RWPE2 (cell line): ENCODE measurements around the gene PTGDS.

Experiments used
- ATAC-seq: fragments of 200-7000 bp; cut with Tn5 transposase; 3 replicates; pipeline ENCODE4 v1.9.1; 2021; ENCODE audit warnings: low read depth
- DNase-seq: peaks from one replicate; pipeline ENCODE4 v3.0.0-alpha.2; 2020; ENCODE audit warnings: low spot score
- H3K27ac ChIP-seq: fragments of 450-650 bp; 2 replicates; pipeline ENCODE4 v1.5.1; 2017; ENCODE audit warnings: mild to moderate bottlenecking; ENCODE audit not compliant: poor library complexity, severe bottlenecking
- H3K27me3 ChIP-seq: fragments of 250-450 bp; sonication (Bioruptor Pico); 2 replicates; pipeline ENCODE4 v1.5.1; 2021; ENCODE audit warnings: mild to moderate bottlenecking, moderate library complexity; ENCODE audit not compliant: insufficient read depth, poor library complexity, severe bottlenecking
- H3K36me3 ChIP-seq: fragments of 250-450 bp; sonication (Bioruptor Pico); 2 replicates; pipeline ENCODE4 v1.5.1; 2020; ENCODE audit warnings: low read depth, mild to moderate bottlenecking, moderate library complexity
- H3K4me1 ChIP-seq: fragments of 250-450 bp; sonication (Bioruptor Pico); 2 replicates; pipeline ENCODE4 v1.5.1; 2021; ENCODE audit warnings: mild to moderate bottlenecking, moderate library complexity; ENCODE audit not compliant: insufficient read depth, poor library complexity, severe bottlenecking
- H3K4me3 ChIP-seq: fragments of 250-450 bp; sonication (Bioruptor Pico); 2 replicates; pipeline ENCODE4 v1.5.1; 2021; ENCODE audit warnings: mild to moderate bottlenecking, moderate library complexity; ENCODE audit not compliant: severe bottlenecking
- H3K9me3 ChIP-seq: fragments of 250-450 bp; sonication (Bioruptor Pico); 2 replicates; pipeline ENCODE4 v1.5.1; 2021; ENCODE audit warnings: mild to moderate bottlenecking, moderate library complexity; ENCODE audit not compliant: severe bottlenecking
- TF ChIP-seq, protein P1 (sequence below): fragments of 450-650 bp; IDR thresholded peaks from one replicate; pipeline ENCODE4 v1.5.1; 2017; ENCODE audit warnings: mild to moderate bottlenecking, moderate library complexity; ENCODE audit not compliant: poor library complexity, severe bottlenecking

Gene PTGDS

GRCh38 chr9:137028263-137029057 is 51.2 kb downstream of the PTGDS start:
- H3K9me3 ChIP-seq: no peaks in the 10 kb centered on the region
- no peaks in the 10 kb centered on the region for H3K27me3 ChIP-seq
- peak overlapping the region; percentile 40 for H3K4me3 ChIP-seq
- no peak overlapping the region for H3K27ac ChIP-seq
- ATAC-seq: peak; percentile 29
- no peaks in the 10 kb centered on the region for H3K4me1 ChIP-seq
- TF ChIP-seq, protein P1, sequence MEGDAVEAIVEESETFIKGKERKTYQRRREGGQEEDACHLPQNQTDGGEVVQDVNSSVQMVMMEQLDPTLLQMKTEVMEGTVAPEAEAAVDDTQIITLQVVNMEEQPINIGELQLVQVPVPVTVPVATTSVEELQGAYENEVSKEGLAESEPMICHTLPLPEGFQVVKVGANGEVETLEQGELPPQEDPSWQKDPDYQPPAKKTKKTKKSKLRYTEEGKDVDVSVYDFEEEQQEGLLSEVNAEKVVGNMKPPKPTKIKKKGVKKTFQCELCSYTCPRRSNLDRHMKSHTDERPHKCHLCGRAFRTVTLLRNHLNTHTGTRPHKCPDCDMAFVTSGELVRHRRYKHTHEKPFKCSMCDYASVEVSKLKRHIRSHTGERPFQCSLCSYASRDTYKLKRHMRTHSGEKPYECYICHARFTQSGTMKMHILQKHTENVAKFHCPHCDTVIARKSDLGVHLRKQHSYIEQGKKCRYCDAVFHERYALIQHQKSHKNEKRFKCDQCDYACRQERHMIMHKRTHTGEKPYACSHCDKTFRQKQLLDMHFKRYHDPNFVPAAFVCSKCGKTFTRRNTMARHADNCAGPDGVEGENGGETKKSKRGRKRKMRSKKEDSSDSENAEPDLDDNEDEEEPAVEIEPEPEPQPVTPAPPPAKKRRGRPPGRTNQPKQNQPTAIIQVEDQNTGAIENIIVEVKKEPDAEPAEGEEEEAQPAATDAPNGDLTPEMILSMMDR: peak; percentile 56
- no peaks in the 10 kb centered on the region for H3K36me3 ChIP-seq
- DNase-seq: no peak

- DNase-seq (no peak), ATAC-seq (peak; percentile 68)
- no peak overlapping the region for H3K27ac ChIP-seq
- peak overlapping the region; percentile 40 for H3K4me3 ChIP-seq
- no peaks in the 10 kb centered on the region for H3K4me1 ChIP-seq
- no peaks in the 10 kb centered on the region for H3K9me3 ChIP-seq
- H3K36me3 ChIP-seq: no peaks in the 10 kb centered on the region
- no peaks in the 10 kb centered on the region for H3K27me3 ChIP-seq
- TF ChIP-seq, protein P1: peak; percentile 88
Measured at GRCh38 chr9:137029058-137029936, 52.0 kb downstream of the PTGDS start.

DNA sequence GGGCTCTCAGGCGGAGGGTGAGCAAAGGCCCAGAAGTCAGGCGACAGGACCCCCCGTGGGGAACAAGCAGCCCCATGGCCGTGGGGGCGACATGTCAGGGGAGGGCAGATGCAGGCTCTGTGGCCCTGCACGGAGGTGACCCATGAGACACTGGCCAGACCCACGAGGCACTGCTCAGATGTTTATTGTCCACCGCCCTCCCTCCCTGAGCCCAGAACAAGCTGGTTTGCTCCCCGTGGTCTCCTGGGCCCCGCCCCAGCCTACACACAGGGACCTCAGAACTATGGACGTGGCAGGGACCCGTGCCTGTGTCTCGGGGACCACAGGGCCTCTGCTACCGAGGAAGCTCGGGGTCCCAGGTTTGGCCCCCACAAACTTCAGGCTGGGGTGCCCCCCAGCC is 52.7 kb downstream of the PTGDS start:
- TF ChIP-seq, protein P1: no peak
- ATAC-seq (no peak), DNase-seq (no peak)
- Histone ChIP-seq H3K27me3 (no peaks in the 10 kb centered on the region), H3K4me3 (no peak overlapping the region), H3K27ac (no peak overlapping the region), H3K9me3 (no peaks in the 10 kb centered on the region), H3K36me3 (no peaks in the 10 kb centered on the region), H3K4me1 (peaks cover 4% of the 10 kb centered on the region)

DNA sequence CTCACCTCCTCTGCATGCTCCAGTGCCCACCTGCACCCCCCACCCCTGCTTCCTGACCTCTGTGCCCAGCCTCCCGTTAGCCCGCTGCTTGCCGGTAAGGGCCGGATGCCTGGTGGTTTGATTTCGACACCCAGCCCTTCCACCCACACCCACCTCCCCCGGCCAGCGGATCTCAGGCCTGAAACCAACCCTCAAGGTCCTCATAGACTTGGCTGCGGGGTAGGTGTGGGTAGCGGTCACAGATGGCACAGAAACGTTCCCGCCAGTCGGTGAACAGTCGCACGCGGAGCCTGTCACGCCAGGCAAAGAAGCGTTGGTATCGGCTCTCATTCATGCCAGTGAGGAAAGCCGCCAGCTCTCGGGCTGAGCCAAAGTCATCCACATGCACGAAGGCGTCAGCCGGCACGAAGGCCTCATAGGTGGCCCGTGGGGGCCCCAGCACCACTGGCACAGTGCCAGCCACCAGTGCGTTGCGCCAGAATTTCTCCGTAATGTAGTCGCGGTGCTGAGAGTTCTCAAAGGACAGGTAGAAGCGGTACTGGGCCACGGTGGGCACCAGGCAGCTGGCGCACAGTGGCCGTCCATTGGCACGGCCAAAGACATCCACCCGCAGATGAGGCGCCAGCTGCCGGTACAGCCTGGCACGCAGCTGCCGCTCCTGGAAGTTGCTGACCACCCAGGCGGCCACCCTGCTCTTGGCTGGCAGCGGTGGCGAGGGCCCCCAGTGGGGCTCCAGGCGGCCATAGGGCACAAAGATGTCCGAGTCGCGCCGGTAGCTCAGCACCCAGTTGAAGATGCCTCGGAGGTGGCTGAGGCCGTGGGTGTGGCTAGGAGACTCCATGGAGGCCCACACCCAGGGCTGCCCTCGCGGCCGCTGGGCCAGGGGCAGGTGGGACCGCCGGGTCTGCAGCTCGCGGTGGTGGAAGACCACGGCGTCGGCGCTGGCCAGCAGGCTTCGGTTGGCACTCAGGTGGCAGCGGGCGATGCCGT is 53.5 kb downstream of the PTGDS start:
- no peaks in the 10 kb centered on the region for H3K27me3 ChIP-seq
- no peak overlapping the region for H3K4me3 ChIP-seq
- no peaks in the 10 kb centered on the region for H3K36me3 ChIP-seq
- no peaks in the 10 kb centered on the region for H3K9me3 ChIP-seq
- DNase-seq: no peak
- ATAC-seq: no peak
- peaks cover 4% of the 10 kb centered on the region for H3K4me1 ChIP-seq
- TF ChIP-seq, protein P1: no peak
- H3K27ac ChIP-seq: no peak overlapping the region
